GM11168 (cell line): ENCODE results near the gene DCLK1.
"Not testable (repeated sequence)": the region's sequence is repeated elsewhere in the genome, so short reads cannot be mapped to it uniquely, and the experiment has no call there.

ENCODE experiments used
- in situ Hi-C: fragments of 300-500 bp; cut with MboI; formaldehyde crosslinking; loops from one replicate; pipeline ENCODE4 v1.12.0; 2022; ENCODE audit warnings: low sequenced_read_pairs; ENCODE audit not compliant: unreplicated experiment

Gene DCLK1

DNA sequence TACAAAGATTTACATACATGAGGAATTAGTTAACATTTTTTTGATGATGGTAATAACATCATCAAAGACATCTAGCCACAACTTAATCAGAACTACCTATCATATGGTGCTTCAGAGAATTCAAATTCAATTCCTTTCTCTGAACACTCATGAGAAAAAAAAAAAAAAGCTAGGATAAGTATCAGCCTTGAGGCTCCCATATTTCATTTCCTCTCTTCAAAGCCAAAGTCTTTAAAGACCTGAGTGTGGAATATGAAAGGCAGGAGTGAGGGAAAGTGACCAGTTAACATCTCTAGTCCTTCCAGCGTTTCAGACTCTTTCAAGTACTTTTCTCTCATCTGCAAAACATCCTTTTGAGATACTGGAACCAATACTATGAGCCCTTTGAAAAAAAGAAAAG is 137.5 kb downstream of the DCLK1 start:
- in situ Hi-C loops: no loop called here

DNA sequence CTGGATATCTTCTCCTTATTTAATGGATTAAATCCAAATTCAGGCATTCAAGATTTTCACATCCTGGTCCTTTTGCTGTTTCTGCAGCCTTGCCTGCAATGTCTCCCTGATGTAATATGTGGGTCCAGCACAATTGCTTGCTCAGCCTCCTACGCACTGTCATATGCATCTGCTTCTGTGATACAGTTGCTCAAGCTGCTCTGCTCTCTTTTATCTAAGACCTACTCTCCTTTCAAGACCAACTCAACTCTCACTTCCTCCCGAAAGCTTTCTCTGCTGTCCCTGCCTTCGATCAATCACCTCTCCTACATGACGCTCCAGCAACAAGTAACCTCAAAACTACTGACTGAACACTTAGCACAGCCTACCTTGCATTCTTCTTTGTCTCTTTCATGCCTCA is 138.2 kb downstream of the DCLK1 start:
- in situ Hi-C loops: no loop called here

DNA sequence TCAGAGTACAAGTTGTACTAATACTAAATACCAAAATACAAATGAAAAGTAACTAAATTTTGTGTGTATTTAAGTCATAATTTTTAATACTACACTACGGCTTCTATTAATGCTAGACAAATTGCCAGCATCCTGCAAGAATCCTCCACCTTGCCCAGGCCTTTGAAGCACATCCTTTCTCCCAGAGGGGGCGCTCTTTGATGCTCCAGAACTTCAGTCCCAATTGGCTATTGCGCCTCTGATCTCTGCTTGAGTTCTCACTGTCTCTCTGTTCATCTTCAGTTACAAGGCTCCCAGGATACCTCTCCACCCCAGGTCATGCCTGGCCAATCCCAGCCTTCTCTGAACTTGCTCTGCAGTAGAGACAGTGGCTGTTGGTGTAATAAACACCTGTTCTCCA is 141.0 kb downstream of the DCLK1 start:
- in situ Hi-C loops: no loop called here

DNA sequence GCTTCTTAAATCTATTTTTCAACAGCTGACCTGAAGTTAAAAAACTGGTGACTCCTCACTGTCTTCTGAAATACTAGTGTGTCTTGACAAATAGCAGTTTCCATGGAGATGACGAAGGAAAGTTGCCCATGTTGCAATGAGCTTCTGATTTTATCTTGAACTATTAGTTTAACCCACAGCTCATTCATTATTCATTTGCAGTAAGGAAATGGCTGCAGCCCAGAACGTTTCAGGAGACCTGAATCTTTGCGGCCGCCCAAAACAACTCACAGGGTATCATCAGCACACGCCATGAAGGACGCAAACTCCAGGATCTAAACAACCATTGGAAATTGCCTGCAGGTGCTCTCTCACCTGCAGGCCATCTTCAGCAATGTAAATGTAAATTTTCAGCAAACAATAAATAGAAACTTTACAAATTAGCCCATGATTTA is 142.5 kb downstream of the DCLK1 start:
- in situ Hi-C loops: loop anchor here (10.0 kb wide), 1 partner anchor 286 kb away; no protein-coding TSS in a partner anchor

DNA sequence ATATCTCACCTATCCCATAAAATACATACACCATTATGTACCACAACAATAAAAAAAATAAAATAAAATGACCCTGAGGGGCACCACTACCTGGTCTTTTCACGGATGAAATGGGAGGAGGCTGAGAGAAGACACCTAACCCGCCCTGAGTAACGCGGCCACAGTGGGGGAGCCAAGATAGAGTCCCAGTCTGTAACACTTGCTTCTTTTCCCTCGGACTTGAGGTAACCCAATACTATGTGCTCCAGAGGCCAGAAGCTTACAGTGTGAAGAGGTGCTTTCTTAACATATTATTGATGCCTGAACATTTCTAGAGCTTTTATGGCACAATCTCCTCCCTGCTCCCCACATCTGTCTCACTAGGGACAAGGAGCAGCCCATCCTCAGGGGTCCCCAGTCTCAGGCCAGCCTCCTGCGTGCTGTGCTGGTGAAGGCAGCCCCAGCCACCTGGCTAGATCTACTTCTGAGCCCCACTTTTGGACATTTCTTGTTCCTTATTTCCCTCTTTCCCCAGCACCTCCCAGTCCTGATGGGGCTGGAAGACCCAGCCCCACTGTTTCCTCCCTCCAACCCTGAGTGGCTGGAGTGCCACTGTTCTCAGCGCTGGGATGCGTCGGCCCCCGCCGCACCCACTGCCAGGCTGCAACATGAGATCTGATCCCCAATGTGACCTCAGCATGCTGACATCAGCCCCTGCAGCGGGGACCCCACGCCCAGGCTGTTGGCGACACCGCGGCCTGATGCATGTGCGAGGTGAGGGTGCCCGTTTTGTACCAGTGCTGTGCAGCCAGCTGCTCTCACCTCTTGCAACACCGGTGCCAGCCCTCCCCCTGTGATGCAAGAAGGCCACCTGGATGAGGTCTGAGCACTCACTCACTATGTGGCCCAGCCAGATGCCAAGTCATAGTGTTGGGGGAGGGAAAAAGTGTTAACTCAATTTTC is 143.3 kb downstream of the DCLK1 start:
- in situ Hi-C loops: loop anchor here (10.0 kb wide), 1 partner anchor 287 kb away; no protein-coding TSS in a partner anchor

DNA sequence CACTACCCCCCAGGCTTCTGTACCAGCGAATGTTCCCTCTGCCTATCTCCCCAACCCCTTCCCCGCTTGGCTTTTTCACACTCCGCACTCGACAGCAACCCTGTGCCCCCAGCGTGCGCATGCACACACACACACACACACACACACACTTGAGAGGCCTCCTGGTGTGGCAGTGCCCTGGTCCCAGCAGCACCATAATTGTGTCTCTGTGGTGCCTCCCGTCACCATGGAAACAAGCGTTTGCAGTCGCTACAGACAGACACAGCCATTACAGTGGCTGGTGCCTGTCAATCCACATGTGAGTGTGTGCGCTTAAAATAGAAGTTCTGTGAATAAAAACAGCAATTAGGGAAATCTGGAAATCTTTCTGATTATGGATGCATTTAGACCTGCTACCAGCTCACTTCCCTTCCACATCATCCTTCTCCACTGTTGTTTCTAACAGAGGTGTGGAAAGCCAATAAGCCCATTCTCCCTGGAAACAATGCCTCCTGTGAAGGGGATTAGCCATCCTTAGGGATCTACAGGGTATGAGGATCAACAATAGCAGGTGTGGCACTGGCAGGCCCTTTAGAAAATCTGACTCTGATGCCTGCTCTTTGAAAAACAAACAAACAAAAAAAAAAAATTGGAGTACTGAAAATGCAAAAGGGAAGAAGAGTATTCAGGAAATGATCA is 146.3 kb downstream of the DCLK1 start:
- in situ Hi-C loops: loop anchor here (10.0 kb wide), 1 partner anchor 290 kb away; no protein-coding TSS in a partner anchor

DNA sequence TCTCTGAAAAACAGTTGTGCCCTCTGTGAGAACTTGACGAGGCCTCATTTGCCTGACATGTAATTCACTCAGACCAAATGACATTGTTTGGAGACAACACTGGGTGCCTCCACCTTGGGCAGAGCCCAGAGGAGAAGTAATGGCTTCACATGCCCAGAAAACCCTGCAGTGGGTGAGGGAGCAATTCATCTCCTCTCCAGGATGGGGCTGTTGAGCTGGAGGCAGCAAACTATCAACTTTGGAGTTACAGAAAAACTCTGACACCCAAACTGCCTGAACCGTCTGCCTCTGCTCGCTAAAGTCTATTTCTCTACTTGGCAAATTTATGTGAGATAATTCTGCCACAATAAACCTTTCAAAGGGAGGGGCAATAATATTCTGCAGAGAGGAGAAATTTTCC is 146.9 kb downstream of the DCLK1 start:
- in situ Hi-C loops: loop anchor here (10.0 kb wide), 1 partner anchor 291 kb away; no protein-coding TSS in a partner anchor

DNA sequence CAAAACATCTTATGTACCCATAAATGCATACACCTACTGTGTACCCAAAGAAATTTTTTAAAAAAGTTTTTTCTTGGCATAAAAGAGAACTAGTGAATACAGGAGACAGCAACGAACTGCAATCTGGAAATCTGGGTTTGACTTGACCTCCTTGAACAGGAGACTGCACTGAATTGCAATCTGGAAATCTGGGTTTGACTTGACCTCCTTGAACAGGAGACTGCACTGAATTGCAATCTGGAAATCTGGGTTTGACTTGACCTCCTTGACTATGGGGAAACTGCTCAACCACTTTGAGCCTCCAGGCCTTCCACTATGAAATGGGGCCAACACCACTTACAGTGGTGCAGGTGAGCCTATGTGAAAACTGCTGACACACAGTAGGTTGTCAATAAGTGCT is 147.5 kb downstream of the DCLK1 start:
- in situ Hi-C loops: loop anchor here (10.0 kb wide), 1 partner anchor 291 kb away; no protein-coding TSS in a partner anchor

DNA sequence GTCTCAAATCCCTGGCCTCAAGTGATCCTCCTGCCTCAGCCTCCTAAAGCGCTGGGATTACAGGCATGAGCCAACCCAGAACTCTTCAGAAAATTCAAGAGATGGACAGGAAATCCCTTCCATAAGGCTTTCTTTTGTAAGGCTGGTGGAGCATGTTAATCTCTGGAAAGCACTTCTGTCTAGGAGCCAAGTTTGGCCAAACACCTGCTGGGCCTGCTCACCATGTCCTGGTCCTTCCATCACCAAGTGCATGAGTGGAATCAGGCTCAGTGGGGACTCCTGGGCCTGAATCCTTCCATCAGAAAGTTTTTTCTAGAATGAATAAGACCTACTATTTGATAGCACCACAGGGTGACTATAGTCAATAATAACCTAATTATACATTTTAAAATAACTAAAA is 148.0 kb downstream of the DCLK1 start:
- in situ Hi-C loops: loop anchor here (10.0 kb wide), 1 partner anchor 292 kb away; no protein-coding TSS in a partner anchor

DNA sequence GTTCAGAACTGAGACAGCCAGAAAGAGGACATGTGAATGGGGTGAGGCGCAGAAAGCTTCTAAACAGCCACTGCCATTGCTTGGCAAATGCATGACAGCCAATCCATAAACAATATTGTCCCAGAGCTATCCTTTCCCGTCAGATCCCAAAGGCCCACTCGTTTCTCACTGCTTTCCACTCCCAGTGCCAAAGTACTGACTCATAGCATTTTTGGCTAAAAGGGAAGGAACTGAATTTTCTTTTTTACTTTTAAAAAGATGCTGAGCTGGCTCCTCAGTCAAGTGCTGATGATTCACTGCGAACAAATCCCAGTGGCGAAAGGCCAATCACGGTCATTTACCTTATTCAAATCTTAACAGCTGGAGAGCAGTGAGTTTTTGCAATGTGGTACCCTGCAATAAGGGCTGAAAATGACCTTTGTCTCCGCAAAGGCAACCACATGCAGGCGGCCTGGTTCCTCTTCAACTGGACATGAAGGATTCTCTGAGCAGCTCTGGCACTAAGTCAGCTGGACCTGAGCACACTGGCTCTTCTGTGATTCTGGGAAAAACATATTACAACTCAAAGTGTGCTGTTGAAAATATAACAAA is 151.7 kb downstream of the DCLK1 start:
- in situ Hi-C loops: no loop called here

DNA sequence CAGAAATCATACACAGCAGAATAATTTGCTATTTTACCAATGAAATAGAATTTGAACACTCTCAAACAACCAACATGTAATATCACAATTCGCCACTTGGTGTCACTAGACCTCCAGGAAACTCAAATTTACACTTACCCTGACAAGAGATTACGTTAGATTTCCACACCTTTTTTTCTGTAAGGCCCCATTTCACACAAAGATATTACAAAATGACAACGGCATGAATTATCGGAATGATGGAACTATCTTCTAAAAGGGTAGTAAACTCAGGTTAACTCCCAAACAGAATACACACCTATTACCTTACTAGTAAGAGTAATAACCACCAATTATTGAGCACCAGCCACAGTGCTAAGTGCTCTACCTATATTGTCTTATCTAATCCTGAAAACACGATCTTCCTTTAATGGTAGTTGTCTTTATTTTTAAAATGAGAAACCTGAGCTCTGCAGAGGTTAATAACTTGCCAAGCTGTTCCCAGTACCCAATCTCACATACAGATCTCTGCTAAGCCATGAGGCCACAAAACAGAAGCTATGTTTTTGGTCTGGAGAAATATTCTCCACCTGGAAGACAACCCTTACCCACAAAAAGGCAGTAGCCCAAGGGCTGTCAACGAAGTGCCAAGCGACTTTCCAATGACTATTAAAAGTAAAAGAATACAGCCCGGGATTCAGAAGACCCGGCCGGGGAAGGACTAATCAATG is 152.4 kb downstream of the DCLK1 start:
- in situ Hi-C loops: no loop called here

DNA sequence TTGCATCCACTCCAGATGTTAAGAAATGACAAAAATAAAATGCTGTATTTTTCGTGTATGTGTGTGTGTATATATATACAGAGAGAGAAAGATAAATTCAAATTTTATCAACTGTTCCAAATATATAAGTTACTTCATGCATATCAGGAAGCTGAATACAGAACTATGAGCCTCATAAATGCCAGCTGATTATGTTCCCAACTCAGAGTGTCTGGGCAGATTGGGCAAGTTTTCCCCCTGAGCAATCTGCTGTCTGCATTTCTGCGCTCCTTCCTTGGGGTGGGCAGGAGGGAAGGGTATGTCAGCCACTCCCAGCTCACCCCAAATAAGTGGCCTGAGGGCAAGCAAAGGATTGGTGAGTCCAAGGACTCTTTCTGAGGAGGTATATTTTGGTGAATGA is 154.1 kb downstream of the DCLK1 start:
- in situ Hi-C loops: no loop called here

DNA sequence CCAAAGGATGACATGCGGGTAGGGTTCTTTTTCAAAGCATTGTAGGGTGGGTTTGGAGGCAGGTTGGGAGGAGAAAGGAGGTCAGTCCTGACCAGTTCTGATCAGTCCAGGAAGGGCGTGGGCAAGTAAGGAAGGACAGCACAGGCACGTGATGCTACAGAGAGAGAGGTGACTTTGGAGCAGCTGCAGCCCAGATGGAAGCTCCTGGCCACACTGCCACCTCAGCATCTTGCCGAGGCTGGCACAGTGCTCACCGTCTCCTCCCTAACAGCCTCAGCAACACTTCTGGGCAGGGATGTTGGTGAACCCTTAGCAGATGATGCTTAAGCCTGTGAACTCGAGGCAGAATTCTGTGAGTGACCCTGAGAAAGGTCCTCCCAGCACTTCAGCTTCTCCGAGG is 155.1 kb downstream of the DCLK1 start:
- in situ Hi-C loops: no loop called here

DNA sequence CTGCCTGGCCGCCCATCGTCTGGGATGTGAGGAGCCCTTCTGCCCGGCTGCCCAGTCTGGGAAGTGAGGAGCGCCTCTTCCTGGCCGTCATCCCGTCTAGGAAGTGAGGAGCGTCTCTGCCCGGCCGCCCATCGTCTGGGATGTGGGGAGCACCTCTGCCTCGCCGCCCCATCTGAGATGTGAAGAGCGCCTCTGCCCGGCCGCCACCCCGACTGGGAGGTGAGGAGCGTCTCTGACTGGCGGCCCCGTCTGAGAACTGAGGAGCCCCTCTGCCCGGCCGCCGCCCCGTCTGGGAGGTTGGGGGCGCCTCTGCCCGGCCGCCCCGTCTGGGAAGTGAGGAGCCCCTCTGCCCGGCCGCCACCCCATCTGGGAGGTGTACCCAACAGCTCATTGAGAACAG is 164.2 kb downstream of the DCLK1 start:
- in situ Hi-C loops: not testable (repeated sequence)

DNA sequence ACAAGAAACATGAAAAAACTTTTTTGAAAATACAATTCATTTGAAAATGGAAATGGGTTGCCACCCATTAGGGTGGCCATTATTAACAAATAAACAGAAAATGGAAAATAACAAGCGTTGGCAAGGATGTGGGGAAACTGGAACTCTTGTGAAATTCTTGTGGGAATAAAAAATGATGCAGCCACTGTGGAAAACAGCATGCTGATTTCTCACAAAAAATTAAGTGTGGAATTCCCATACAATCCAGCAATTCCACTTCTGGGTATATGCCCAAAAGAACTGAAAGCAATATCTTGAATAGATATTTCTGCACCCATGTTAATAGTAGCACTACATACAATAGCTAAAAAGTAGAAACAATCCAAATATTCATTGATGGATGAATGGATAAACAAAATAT is 165.2 kb downstream of the DCLK1 start:
- in situ Hi-C loops: no loop called here

DNA sequence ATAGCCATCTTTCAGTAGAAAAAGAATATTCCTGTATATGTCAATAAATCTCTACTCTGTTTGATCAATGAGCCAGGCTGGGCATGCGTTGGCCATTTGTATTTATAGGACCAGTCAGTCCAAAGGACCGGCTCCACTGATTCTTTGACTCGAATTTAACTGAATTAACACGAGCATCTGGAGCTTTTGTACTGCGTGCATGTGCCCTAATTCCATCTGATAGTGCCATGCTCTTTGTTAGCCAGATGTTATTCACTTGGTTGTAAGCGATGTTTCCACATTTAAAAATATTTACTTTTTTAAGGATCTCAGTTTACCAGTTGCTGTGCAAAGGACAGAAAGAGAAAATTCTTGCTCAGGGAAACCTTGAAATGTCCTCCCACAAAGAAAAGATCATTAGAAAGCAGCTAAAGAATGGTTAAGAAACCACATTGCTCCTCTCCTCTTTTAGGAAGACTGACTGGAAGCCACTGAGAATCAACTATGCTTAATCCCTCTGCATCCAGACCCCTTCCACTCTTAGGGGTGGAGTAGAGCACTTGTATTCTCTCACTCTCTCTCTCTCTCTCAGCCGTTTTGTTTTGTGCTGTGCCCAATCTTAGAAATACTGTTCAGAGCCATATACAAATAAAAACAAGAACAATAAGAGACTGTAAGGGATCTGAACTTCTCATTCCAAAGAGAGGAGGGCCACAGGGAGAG is 165.8 kb downstream of the DCLK1 start:
- in situ Hi-C loops: no loop called here

DNA sequence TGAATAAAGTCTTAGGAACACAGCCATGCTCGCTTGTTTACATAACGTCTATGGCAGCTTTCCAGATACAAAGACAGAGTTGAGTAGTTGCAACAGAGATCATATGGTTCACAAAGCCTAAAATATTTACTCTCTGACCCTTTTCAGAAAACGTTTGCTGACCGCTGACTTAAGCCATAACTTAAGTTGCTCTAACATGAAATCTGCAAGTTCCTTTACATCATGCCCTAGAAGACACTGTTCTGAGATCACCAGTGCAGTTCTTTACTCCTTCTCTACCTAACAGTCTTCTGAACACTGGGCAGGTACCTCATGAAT is 166.4 kb downstream of the DCLK1 start:
- in situ Hi-C loops: no loop called here

DNA sequence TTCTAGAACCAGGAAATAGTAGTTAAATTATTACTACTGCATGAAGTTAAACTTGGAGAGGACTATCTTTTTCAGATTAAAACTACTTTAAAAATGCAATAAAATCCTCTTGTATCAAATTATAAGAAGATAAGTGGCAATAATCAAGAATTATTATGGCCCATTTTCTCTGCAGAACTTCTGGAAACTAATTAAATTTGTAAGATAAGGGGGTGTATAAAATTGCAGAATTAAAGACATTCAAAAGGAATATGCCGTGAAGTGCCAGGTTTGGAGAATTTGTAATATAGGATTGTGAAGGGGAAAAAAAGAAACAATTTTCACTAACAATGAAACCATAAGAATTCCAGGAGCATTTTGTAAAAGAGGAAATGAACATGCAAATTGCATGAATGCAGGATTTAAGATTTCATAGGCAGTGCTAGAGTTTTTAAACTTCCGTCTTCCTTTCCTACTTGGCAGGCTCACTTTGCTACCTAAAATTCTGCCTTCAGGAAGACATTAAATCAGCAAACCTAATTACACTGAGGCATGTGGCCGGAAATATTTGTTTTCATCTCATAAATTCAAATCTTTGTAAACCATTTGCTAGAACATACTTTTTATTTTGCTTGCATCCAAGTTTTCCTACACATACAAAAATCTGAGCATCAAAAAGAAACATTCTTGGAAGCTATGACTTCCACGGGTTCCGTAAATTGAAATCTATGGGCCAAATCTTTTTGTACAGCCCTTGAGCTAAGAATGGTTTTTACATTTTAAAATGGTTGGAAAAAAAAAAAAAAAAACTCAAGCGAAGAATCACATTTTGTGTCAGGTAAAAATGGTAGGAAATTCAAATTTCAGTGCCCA is 166.9 kb downstream of the DCLK1 start:
- in situ Hi-C loops: no loop called here
